GM23338 (cell line): ENCODE data around the gene SPCS1. TPM values are rescaled to one million over a fixed set of nuclear protein-coding genes. Genes with fewer than 3 reads are reported as not detected.

Experiments
- ATAC-seq: fragments of 200-7000 bp; cut with Tn5 transposase; 3 replicates; pipeline ENCODE4 v1.9.1; 2020
- DNase-seq: peaks from one replicate; pipeline ENCODE4 v3.0.0-alpha.2; 2015; ENCODE audit warnings: low spot score
- H2AFZ ChIP-seq: fragments of 200-600 bp; sonication (generic); 2 replicates; pipeline ENCODE4 v1.8.0; 2016; ENCODE audit warnings: antibody characterized with exemption, mild to moderate bottlenecking, moderate library complexity
- H3F3A ChIP-seq: fragments of 200-600 bp; sonication (generic); replicated peaks from 2 replicates; pipeline ENCODE4 v1.8.0; 2017; ENCODE audit warnings: antibody characterized with exemption, mixed run types, low read depth
- H3K27ac ChIP-seq: fragments of 200-600 bp; sonication (generic); 2 replicates; pipeline ENCODE4 v1.6.1; 2016; ENCODE audit warnings: low read depth
- H3K27me3 ChIP-seq: fragments of 200-600 bp; sonication (generic); 2 replicates; pipeline ENCODE4 v1.8.0; 2016; ENCODE audit warnings: mild to moderate bottlenecking, mixed run types, moderate library complexity; ENCODE audit not compliant: insufficient read depth
- H3K36me3 ChIP-seq: fragments of 200-600 bp; sonication (generic); 2 replicates; pipeline ENCODE4 v1.8.0; 2016; ENCODE audit warnings: mild to moderate bottlenecking; ENCODE audit not compliant: insufficient read depth
- H3K4me1 ChIP-seq: fragments of 200-600 bp; sonication (generic); 2 replicates; pipeline ENCODE4 v1.8.0; 2016; ENCODE audit warnings: mild to moderate bottlenecking, moderate library complexity; ENCODE audit not compliant: insufficient read depth
- H3K4me2 ChIP-seq: fragments of 200-600 bp; sonication (generic); 2 replicates; pipeline ENCODE4 v1.7.1; 2017; ENCODE audit warnings: mixed run types
- H3K4me3 ChIP-seq: fragments of 200-600 bp; sonication (generic); 2 replicates; pipeline ENCODE4 v1.6.1; 2016; ENCODE audit warnings: mixed run types
- H3K79me2 ChIP-seq: fragments of 200-600 bp; sonication (generic); replicated peaks from 2 replicates; pipeline ENCODE4 v1.8.0; 2017; ENCODE audit warnings: mild to moderate bottlenecking; ENCODE audit not compliant: insufficient read depth
- H3K9me2 ChIP-seq: fragments of 200-600 bp; sonication (generic); 2 replicates; pipeline ENCODE4 v1.8.0; 2017; ENCODE audit not compliant: insufficient read depth
- H4K20me1 ChIP-seq: fragments of 200-600 bp; sonication (generic); replicated peaks from 2 replicates; pipeline ENCODE4 v1.8.0; 2017; ENCODE audit warnings: mild to moderate bottlenecking; ENCODE audit not compliant: insufficient read depth
- H3K27ac Mint-ChIP-seq: 2 replicates; pipeline ENCODE4 v1.8.0; 2020; ENCODE audit warnings: inconsistent platforms, mild to moderate bottlenecking, moderate library complexity, mixed read lengths
- H3K27me3 Mint-ChIP-seq: 3 replicates; pipeline ENCODE4 v1.8.0; 2022; ENCODE audit warnings: low read depth, mild to moderate bottlenecking, moderate library complexity, mixed read lengths, inconsistent platforms; ENCODE audit not compliant: insufficient read depth, poor library complexity
- H3K36me3 Mint-ChIP-seq: 3 replicates; pipeline ENCODE4 v1.8.0; 2021; ENCODE audit warnings: low read depth, mild to moderate bottlenecking, inconsistent platforms, moderate library complexity, mixed read lengths
- H3K4me1 Mint-ChIP-seq: 3 replicates; pipeline ENCODE4 v1.8.0; 2020; ENCODE audit warnings: mild to moderate bottlenecking, inconsistent platforms, mixed read lengths
- H3K4me3 Mint-ChIP-seq: 3 replicates; pipeline ENCODE4 v1.8.0; 2021; ENCODE audit warnings: moderate library complexity, mild to moderate bottlenecking, inconsistent platforms, mixed read lengths
- H3K9me3 Mint-ChIP-seq: 3 replicates; pipeline ENCODE4 v1.8.0; 2020; ENCODE audit warnings: moderate library complexity, mild to moderate bottlenecking, inconsistent platforms, mixed read lengths
- CREB1 ChIP-seq: fragments of 250-450 bp; sonication (Bioruptor Pico); IDR thresholded peaks from 2 replicates; pipeline ENCODE4 v1.5.0; 2020; ENCODE audit warnings: low read depth, mild to moderate bottlenecking, moderate library complexity
- ETS1 ChIP-seq: IDR thresholded peaks from 2 replicates; pipeline ENCODE4 v1.6.1; 2016; ENCODE audit warnings: antibody characterized with exemption
- EZH2 ChIP-seq: fragments of 200-600 bp; sonication (generic); IDR thresholded peaks from one replicate; pipeline ENCODE4 v1.8.0; 2017; ENCODE audit warnings: antibody characterized with exemption, mild to moderate bottlenecking, low read depth; ENCODE audit not compliant: unreplicated experiment
- EZH2phosphoT487 ChIP-seq: fragments of 200-600 bp; sonication (generic); IDR thresholded peaks from one replicate; pipeline ENCODE4 v1.8.1; 2018; ENCODE audit warnings: antibody characterized with exemption; ENCODE audit not compliant: unreplicated experiment
- JUNB ChIP-seq: IDR thresholded peaks from one replicate; pipeline ENCODE4 v1.6.1; 2016; ENCODE audit warnings: antibody characterized with exemption; ENCODE audit not compliant: unreplicated experiment
- NANOG ChIP-seq: IDR thresholded peaks from 2 replicates; pipeline ENCODE4 v1.6.1; 2016; ENCODE audit warnings: antibody characterized with exemption, borderline replicate concordance
- POLR2AphosphoS5 ChIP-seq: IDR thresholded peaks from 2 replicates; pipeline ENCODE4 v1.6.1; 2016; ENCODE audit warnings: antibody characterized with exemption, low read depth
- STAT1 ChIP-seq: IDR thresholded peaks from one replicate; pipeline ENCODE4 v1.6.1; 2016; ENCODE audit warnings: antibody characterized with exemption; ENCODE audit not compliant: unreplicated experiment
- ZNF114 ChIP-seq: fragments of 250-450 bp; sonication (Bioruptor Pico); IDR thresholded peaks from 2 replicates; pipeline ENCODE4 v1.5.0; 2020; ENCODE audit warnings: mild to moderate bottlenecking, moderate library complexity
- ZNF331 ChIP-seq: fragments of 250-450 bp; sonication (Bioruptor Pico); IDR thresholded peaks from 2 replicates; pipeline ENCODE4 v1.5.0; 2020; ENCODE audit warnings: low read depth, mild to moderate bottlenecking, moderate library complexity
- polyA plus RNA-seq: library from polyadenylated mRNA; unstranded; fragments of >200 nt; fragmentation: Nextera tagmentation; extraction: Ambion mirVana; gene quantifications from 2 replicates; pipeline ENCODE4 v1.2.1, GENCODE V29; 2016
- total RNA-seq: library from RNA; depleted of rRNA; stranded (reverse); fragments of >200 nt; shearing (Covaris generic); gene quantifications from 2 replicates; pipeline ENCODE4 v1.2.3, GENCODE V29; 2014
- TF ChIP-seq, protein P1 (sequence below): fragments of 250-450 bp; sonication (Bioruptor Pico); IDR thresholded peaks from 2 replicates; pipeline ENCODE4 v1.5.0; 2020; ENCODE audit warnings: mild to moderate bottlenecking, moderate library complexity
- TF ChIP-seq, protein P2 (sequence below), 2 experiments: fragments of 200-600 bp in 1 of 2; sonication (generic) in 1 of 2; conservative IDR thresholded peaks; 2 replicates each; pipeline versions ENCODE4 v1.5.1 to v1.6.1; 2016 to 2017; ENCODE audit warnings: antibody characterized with exemption in 2 of 2, low read depth in 2 of 2, mild to moderate bottlenecking in 2 of 2, moderate library complexity in 1 of 2
- TF ChIP-seq, protein P3 (sequence below): IDR thresholded peaks from one replicate; pipeline ENCODE4 v1.6.1; 2018; ENCODE audit warnings: antibody characterized with exemption; ENCODE audit not compliant: unreplicated experiment

The SPCS1 gene
- total and polyA plus RNA-seq, 2 experiments from 2014 or later, result 165 to 288 TPM

DNA sequence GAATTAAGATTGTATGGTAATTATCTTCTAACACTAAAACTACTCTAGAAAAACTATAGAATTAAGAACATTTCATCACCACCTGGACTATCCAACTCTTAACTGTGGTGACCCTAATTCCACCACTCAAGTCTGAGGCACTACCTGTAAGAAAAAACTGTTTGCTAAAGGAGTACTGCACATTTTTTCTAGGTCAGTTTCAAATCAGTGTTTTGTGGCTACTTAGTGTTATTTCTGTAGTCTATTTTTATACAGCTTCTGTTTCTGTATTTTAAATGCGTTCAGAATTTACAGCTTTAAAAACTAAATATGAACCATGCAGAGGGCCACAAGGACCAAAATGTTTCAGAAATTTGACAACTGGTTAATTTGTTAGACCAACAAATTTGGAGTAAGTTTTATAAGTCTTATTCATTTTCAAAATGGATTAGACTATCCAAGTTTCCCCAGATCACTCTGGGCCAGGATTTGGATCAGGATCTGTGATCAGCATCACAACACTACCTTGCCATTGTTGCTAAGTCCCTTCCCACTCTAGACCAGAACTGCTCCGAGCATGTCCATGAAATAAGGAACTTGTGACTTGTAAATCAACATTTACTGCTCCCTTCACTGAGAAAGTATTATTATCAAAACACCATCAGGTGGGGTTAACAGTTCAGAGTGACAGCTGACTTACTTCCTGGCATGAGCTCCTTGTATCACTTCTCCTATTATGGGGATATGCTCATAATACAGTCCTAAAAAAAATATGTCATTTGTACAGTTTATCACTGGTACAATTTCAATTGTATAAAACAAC, 8.9 kb upstream of the SPCS1 start:
- no peak overlapping the region for H3K4me2 ChIP-seq
- Mint-ChIP-seq H3K4me1 (no peaks in the 10 kb centered on the region), H3K36me3 (peaks cover 54% of the 10 kb centered on the region), H3K4me3 (no peak overlapping the region), H3K9me3 (no peaks in the 10 kb centered on the region), H3K27ac (no peak overlapping the region), H3K27me3 (peaks cover 2% of the 10 kb centered on the region)
- H3K36me3 ChIP-seq, result peaks cover 45% of the 10 kb centered on the region
- H2AFZ ChIP-seq, result no peak overlapping the region
- no peaks in the 10 kb centered on the region for H3K27me3 ChIP-seq
- H3K27ac ChIP-seq, result peak overlapping the region; percentile 75
- peaks cover 3% of the 10 kb centered on the region for H3K79me2 ChIP-seq
- DNase-seq, result no peak
- ATAC-seq, result no peak
- no peaks in the 10 kb centered on the region for H3K9me2 ChIP-seq
- no peaks in the 10 kb centered on the region for H3K4me1 ChIP-seq
- H3K4me3 ChIP-seq, result no peak overlapping the region
- TF ChIP-seq ZNF114 (CRISPR knock-in tag) (no peak), EZH2 (no peak), EZH2phosphoT487 (no peak), NANOG (no peak), STAT1 (no peak), CREB1 (CRISPR knock-in tag) (no peak), ETS1 (no peak), JUNB (no peak), ZNF331 (no peak), POLR2AphosphoS5 (no peak)
- TF ChIP-seq, protein P1, sequence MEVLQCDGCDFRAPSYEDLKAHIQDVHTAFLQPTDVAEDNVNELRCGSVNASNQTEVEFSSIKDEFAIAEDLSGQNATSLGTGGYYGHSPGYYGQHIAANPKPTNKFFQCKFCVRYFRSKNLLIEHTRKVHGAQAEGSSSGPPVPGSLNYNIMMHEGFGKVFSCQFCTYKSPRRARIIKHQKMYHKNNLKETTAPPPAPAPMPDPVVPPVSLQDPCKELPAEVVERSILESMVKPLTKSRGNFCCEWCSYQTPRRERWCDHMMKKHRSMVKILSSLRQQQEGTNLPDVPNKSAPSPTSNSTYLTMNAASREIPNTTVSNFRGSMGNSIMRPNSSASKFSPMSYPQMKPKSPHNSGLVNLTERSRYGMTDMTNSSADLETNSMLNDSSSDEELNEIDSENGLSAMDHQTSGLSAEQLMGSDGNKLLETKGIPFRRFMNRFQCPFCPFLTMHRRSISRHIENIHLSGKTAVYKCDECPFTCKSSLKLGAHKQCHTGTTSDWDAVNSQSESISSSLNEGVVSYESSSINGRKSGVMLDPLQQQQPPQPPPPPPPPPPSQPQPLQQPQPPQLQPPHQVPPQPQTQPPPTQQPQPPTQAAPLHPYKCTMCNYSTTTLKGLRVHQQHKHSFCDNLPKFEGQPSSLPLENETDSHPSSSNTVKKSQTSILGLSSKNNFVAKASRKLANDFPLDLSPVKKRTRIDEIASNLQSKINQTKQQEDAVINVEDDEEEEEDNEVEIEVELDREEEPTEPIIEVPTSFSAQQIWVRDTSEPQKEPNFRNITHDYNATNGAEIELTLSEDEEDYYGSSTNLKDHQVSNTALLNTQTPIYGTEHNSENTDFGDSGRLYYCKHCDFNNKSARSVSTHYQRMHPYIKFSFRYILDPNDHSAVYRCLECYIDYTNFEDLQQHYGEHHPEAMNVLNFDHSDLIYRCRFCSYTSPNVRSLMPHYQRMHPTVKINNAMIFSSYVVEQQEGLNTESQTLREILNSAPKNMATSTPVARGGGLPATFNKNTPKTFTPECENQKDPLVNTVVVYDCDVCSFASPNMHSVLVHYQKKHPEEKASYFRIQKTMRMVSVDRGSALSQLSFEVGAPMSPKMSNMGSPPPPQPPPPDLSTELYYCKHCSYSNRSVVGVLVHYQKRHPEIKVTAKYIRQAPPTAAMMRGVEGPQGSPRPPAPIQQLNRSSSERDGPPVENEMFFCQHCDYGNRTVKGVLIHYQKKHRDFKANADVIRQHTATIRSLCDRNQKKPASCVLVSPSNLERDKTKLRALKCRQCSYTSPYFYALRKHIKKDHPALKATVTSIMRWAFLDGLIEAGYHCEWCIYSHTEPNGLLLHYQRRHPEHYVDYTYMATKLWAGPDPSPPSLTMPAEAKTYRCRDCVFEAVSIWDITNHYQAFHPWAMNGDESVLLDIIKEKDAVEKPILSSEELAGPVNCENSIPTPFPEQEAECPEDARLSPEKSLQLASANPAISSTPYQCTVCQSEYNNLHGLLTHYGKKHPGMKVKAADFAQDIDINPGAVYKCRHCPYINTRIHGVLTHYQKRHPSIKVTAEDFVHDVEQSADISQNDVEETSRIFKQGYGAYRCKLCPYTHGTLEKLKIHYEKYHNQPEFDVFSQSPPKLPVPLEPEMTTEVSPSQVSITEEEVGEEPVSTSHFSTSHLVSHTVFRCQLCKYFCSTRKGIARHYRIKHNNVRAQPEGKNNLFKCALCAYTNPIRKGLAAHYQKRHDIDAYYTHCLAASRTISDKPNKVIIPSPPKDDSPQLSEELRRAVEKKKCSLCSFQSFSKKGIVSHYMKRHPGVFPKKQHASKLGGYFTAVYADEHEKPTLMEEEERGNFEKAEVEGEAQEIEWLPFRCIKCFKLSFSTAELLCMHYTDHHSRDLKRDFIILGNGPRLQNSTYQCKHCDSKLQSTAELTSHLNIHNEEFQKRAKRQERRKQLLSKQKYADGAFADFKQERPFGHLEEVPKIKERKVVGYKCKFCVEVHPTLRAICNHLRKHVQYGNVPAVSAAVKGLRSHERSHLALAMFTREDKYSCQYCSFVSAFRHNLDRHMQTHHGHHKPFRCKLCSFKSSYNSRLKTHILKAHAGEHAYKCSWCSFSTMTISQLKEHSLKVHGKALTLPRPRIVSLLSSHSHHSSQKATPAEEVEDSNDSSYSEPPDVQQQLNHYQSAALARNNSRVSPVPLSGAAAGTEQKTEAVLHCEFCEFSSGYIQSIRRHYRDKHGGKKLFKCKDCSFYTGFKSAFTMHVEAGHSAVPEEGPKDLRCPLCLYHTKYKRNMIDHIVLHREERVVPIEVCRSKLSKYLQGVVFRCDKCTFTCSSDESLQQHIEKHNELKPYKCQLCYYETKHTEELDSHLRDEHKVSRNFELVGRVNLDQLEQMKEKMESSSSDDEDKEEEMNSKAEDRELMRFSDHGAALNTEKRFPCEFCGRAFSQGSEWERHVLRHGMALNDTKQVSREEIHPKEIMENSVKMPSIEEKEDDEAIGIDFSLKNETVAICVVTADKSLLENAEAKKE (CRISPR knock-in tag), result no peak
- TF ChIP-seq, protein P2, sequence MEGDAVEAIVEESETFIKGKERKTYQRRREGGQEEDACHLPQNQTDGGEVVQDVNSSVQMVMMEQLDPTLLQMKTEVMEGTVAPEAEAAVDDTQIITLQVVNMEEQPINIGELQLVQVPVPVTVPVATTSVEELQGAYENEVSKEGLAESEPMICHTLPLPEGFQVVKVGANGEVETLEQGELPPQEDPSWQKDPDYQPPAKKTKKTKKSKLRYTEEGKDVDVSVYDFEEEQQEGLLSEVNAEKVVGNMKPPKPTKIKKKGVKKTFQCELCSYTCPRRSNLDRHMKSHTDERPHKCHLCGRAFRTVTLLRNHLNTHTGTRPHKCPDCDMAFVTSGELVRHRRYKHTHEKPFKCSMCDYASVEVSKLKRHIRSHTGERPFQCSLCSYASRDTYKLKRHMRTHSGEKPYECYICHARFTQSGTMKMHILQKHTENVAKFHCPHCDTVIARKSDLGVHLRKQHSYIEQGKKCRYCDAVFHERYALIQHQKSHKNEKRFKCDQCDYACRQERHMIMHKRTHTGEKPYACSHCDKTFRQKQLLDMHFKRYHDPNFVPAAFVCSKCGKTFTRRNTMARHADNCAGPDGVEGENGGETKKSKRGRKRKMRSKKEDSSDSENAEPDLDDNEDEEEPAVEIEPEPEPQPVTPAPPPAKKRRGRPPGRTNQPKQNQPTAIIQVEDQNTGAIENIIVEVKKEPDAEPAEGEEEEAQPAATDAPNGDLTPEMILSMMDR (conservative IDR thresholded peaks at IDR 0.05; ENCODE audit: low read depth in 2 of 2), result no peak
- TF ChIP-seq, protein P3, sequence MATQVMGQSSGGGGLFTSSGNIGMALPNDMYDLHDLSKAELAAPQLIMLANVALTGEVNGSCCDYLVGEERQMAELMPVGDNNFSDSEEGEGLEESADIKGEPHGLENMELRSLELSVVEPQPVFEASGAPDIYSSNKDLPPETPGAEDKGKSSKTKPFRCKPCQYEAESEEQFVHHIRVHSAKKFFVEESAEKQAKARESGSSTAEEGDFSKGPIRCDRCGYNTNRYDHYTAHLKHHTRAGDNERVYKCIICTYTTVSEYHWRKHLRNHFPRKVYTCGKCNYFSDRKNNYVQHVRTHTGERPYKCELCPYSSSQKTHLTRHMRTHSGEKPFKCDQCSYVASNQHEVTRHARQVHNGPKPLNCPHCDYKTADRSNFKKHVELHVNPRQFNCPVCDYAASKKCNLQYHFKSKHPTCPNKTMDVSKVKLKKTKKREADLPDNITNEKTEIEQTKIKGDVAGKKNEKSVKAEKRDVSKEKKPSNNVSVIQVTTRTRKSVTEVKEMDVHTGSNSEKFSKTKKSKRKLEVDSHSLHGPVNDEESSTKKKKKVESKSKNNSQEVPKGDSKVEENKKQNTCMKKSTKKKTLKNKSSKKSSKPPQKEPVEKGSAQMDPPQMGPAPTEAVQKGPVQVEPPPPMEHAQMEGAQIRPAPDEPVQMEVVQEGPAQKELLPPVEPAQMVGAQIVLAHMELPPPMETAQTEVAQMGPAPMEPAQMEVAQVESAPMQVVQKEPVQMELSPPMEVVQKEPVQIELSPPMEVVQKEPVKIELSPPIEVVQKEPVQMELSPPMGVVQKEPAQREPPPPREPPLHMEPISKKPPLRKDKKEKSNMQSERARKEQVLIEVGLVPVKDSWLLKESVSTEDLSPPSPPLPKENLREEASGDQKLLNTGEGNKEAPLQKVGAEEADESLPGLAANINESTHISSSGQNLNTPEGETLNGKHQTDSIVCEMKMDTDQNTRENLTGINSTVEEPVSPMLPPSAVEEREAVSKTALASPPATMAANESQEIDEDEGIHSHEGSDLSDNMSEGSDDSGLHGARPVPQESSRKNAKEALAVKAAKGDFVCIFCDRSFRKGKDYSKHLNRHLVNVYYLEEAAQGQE, result no peak
- H3F3A ChIP-seq, result peaks cover 52% of the 10 kb centered on the region
- H4K20me1 ChIP-seq, result peaks cover 45% of the 10 kb centered on the region
